CD14-positive monocyte (primary cell): ENCODE data around the gene UACA. TPM values are rescaled to one million over a fixed set of nuclear protein-coding genes. Genes with fewer than 3 reads are reported as not detected.

Experiments
- DNase-seq, 3 donors: peaks; one replicate each; pipeline ENCODE4 v3.0.0-alpha.2; 2011 to 2022
- H2AFZ ChIP-seq: 2 replicates; pipeline ENCODE4 v1.6.0; 2012; ENCODE audit warnings: mild to moderate bottlenecking, low read depth, low read length, inconsistent platforms; ENCODE audit not compliant: insufficient read depth, poor library complexity, severe bottlenecking
- H3K27ac ChIP-seq, 2 donors: 1 replicate in 1 of 2; 2 replicates in 1 of 2; pipeline ENCODE4 v1.5.1; 2012 to 2013; ENCODE audit warnings: low read length in 2 of 2, control low read depth in 1 of 2, inconsistent platforms in 1 of 2, low read depth in 1 of 2, mild to moderate bottlenecking in 1 of 2
- H3K27me3 ChIP-seq, 2 donors: one replicate each; pipeline versions ENCODE4 v1.6.0 to v1.6.1; 2011 to 2013; ENCODE audit warnings: low read length in 2 of 2; ENCODE audit not compliant: control insufficient read depth in 2 of 2, insufficient read depth in 2 of 2
- H3K36me3 ChIP-seq, 2 donors: replicated peaks in 1 of 2; 1 replicate in 1 of 2; 2 replicates in 1 of 2; pipeline versions ENCODE4 v1.5.1 to v1.6.1; 2012 to 2013; ENCODE audit warnings: low read length in 2 of 2, control low read depth in 1 of 2, inconsistent platforms in 1 of 2, mild to moderate bottlenecking in 1 of 2; ENCODE audit not compliant: insufficient read depth in 2 of 2, control insufficient read depth in 1 of 2
- H3K4me1 ChIP-seq, 2 donors: 1 replicate in 1 of 2; 2 replicates in 1 of 2; pipeline versions ENCODE4 v1.5.1 to v1.6.1; 2012 to 2013; ENCODE audit warnings: low read length in 2 of 2, control low read depth in 1 of 2, inconsistent platforms in 1 of 2, mild to moderate bottlenecking in 1 of 2, moderate library complexity in 1 of 2; ENCODE audit not compliant: insufficient read depth in 2 of 2, control insufficient read depth in 1 of 2
- H3K4me2 ChIP-seq: replicated peaks from 2 replicates; pipeline ENCODE3; 2012; ENCODE audit warnings: low read length, moderate library complexity, mild to moderate bottlenecking; ENCODE audit not compliant: poor library complexity, severe bottlenecking; ENCODE audit errors: extremely low read depth
- H3K4me3 ChIP-seq, 3 experiments: fragments of 200-600 bp in 1 of 3; sonication (generic) in 1 of 3; replicated peaks in 1 of 3; 1 replicate in 2 of 3; 2 replicates in 1 of 3; pipeline ENCODE4 v1.5.1; 2011 to 2013; ENCODE audit warnings: low read length in 3 of 3, mild to moderate bottlenecking in 3 of 3, control low read depth in 2 of 3, low read depth in 2 of 3, inconsistent platforms in 1 of 3, moderate library complexity in 1 of 3
- H3K79me2 ChIP-seq: 2 replicates; pipeline ENCODE4 v1.6.0; 2012; ENCODE audit warnings: mild to moderate bottlenecking, control low read depth, inconsistent platforms, low read length, moderate library complexity; ENCODE audit not compliant: insufficient read depth
- H3K9ac ChIP-seq: 2 replicates; pipeline ENCODE4 v1.6.0; 2017; ENCODE audit warnings: low read length, mild to moderate bottlenecking; ENCODE audit not compliant: insufficient read depth, poor library complexity, severe bottlenecking
- H3K9me3 ChIP-seq, 2 donors: replicated peaks in 1 of 2; 1 replicate in 1 of 2; 2 replicates in 1 of 2; pipeline versions ENCODE4 v1.5.1 to v1.6.1; 2012 to 2013; ENCODE audit warnings: low read length in 2 of 2, control low read depth in 1 of 2; ENCODE audit not compliant: control insufficient read depth in 1 of 2, insufficient read depth in 1 of 2
- H4K20me1 ChIP-seq: 2 replicates; pipeline ENCODE4 v1.6.0; 2012; ENCODE audit warnings: mild to moderate bottlenecking, low read length, control low read depth, moderate library complexity; ENCODE audit not compliant: insufficient read depth
- H3K27ac Mint-ChIP-seq, 7 donors: one replicate each; pipeline ENCODE4 v1.8.0; 2020; ENCODE audit warnings: mild to moderate bottlenecking in 7 of 7, mixed read lengths in 7 of 7, moderate library complexity in 6 of 7, inconsistent platforms in 2 of 7
- H3K27me3 Mint-ChIP-seq, 3 donors: one replicate each; pipeline ENCODE4 v1.8.0; 2021 to 2022; ENCODE audit warnings: low read depth in 3 of 3, mild to moderate bottlenecking in 3 of 3, mixed read lengths in 3 of 3, moderate library complexity in 3 of 3, inconsistent platforms in 1 of 3
- H3K36me3 Mint-ChIP-seq, 2 donors: one replicate each; pipeline ENCODE4 v1.8.0; 2020; ENCODE audit warnings: mixed read lengths in 2 of 2, inconsistent platforms in 1 of 2, mild to moderate bottlenecking in 1 of 2
- H3K4me1 Mint-ChIP-seq: one replicate; pipeline ENCODE4 v1.8.0; 2020; ENCODE audit warnings: mild to moderate bottlenecking, mixed read lengths
- H3K4me3 Mint-ChIP-seq, 2 donors: one replicate each; pipeline ENCODE4 v1.8.0; 2020; ENCODE audit warnings: mild to moderate bottlenecking in 2 of 2, mixed read lengths in 2 of 2, moderate library complexity in 1 of 2
- H3K9me3 Mint-ChIP-seq, 7 donors: one replicate each; pipeline ENCODE4 v1.8.0; 2020 to 2022; ENCODE audit warnings: mixed read lengths in 7 of 7, mild to moderate bottlenecking in 6 of 7, moderate library complexity in 6 of 7, inconsistent platforms in 2 of 7
- WGBS: methylation state at CpG from one replicate; pipeline ENCODE4 v1.1.5; 2013; ENCODE audit warnings: missing lambda C conversion rate; ENCODE audit not compliant: insufficient coverage; 5-methylcytosine and 5-hydroxymethylcytosine counted together
- intact Hi-C, 2 donors: fragments of 100-400 bp; cut with micrococcal nuclease; formaldehyde crosslinking; loops; one replicate each; pipeline versions ENCODE4 v1.15.0 to v1.15.1; 2023
- polyA plus RNA-seq, 3 donors: library from polyadenylated mRNA; depleted of rRNA in 1 of 3; unstranded in 2 of 3; stranded (reverse) in 1 of 3; fragments of 300-500 nt in 2 of 3; fragments of >200 nt in 1 of 3; fragmentation: Illumina TruSeq in 2 of 3; gene quantifications; 1 replicate in 2 of 3; 2 replicates in 1 of 3; pipeline ENCODE4 v1.2.3, GENCODE V29; 2012 to 2021
- TF ChIP-seq, protein P1 (sequence below): fragments of 200-600 bp; IDR thresholded peaks from one replicate; pipeline ENCODE4 v1.8.0; 2022; ENCODE audit warnings: antibody characterized with exemption, mild to moderate bottlenecking

Gene UACA
- polyA plus RNA-seq, 3 donors, result 1.7 to 3.1 (median 2.4) TPM

DNA sequence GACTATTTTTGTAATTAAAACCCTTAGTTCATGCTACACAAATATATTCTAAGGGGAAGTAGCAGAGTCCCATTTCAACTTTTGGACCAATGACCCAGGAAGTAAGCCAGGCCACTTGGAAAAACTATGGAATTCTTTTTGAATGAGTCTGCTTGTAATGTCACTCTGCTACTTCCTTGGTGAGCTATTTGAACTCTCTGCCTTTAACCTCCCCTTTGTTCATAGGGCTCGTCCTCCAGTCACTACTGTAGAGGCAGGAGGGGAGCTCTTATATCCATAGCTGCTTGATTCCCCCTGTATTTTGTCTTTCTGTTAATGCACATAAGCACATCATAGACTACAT, 119.6 kb downstream of the UACA start:
- WGBS, result no CpG with 5 or more reads among the region's 1 CpG
- H2AFZ ChIP-seq, result no peak overlapping the region
- no peaks in the 10 kb centered on the region for H3K36me3 ChIP-seq
- no peaks in the 10 kb centered on the region for H3K9me3 ChIP-seq
- no peak overlapping the region for H3K27ac ChIP-seq
- Mint-ChIP-seq H3K27ac (no peak overlapping the region), H3K36me3 (no peaks in the 10 kb centered on the region), H3K9me3 (no peaks in the 10 kb centered on the region), H3K27me3 (peaks cover 4 to 16% (median 5%) of the 10 kb centered on the region in 3 donors), H3K4me1 (no peaks in the 10 kb centered on the region), H3K4me3 (no peak overlapping the region)
- DNase-seq, result no peak
- H3K4me3 ChIP-seq, result no peak overlapping the region
- H3K27me3 ChIP-seq, result no peaks in the 10 kb centered on the region
- TF ChIP-seq, protein P1, sequence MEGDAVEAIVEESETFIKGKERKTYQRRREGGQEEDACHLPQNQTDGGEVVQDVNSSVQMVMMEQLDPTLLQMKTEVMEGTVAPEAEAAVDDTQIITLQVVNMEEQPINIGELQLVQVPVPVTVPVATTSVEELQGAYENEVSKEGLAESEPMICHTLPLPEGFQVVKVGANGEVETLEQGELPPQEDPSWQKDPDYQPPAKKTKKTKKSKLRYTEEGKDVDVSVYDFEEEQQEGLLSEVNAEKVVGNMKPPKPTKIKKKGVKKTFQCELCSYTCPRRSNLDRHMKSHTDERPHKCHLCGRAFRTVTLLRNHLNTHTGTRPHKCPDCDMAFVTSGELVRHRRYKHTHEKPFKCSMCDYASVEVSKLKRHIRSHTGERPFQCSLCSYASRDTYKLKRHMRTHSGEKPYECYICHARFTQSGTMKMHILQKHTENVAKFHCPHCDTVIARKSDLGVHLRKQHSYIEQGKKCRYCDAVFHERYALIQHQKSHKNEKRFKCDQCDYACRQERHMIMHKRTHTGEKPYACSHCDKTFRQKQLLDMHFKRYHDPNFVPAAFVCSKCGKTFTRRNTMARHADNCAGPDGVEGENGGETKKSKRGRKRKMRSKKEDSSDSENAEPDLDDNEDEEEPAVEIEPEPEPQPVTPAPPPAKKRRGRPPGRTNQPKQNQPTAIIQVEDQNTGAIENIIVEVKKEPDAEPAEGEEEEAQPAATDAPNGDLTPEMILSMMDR, result no peak
- no peak overlapping the region for H3K9ac ChIP-seq
- no peaks in the 10 kb centered on the region for H3K4me1 ChIP-seq
- intact Hi-C loops, result no loop called here
- no peaks in the 10 kb centered on the region for H3K79me2 ChIP-seq
- no peaks in the 10 kb centered on the region for H4K20me1 ChIP-seq
- H3K4me2 ChIP-seq, result no peak overlapping the region

DNA sequence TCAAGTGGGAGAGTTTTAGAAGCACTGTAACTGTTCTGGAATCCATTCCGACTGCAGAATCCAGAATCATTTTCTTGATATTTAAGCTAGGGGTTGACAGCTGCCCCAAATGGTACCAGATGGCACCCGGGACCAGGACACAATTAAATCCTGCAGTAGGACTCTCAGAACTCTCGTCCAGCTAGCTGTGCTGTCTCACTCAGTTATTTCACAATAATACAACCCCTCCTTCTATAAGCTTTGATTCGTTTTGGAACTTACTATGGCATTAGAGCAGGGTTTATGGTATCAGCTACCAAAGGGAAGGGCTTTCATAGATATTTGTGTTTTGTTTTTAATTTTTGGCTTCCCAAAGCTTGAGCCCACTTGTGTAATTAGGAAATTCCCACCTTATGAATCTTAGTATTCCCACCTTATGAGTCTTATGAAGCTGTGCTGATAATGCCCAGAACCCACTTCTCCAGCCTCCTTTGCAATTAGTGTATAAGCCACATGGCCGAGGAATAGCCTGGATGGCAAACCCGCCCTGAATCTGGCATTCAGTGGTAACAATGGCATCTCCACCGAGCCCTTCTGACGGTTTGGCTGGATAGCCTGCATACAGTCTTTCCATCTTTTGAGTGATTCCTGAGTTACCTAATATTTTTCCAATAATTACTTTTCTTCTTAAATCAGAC, 120.1 kb downstream of the UACA start:
- Mint-ChIP-seq H3K36me3 (no peaks in the 10 kb centered on the region), H3K9me3 (no peaks in the 10 kb centered on the region), H3K4me1 (no peaks in the 10 kb centered on the region), H3K27me3 (peaks cover 4 to 16% (median 6%) of the 10 kb centered on the region in 3 donors), H3K4me3 (no peak overlapping the region), H3K27ac (no peak overlapping the region)
- Histone ChIP-seq H3K9ac (no peak overlapping the region), H4K20me1 (no peaks in the 10 kb centered on the region), H3K27ac (no peak overlapping the region), H3K79me2 (no peaks in the 10 kb centered on the region), H2AFZ (no peak overlapping the region), H3K27me3 (no peaks in the 10 kb centered on the region), H3K36me3 (no peaks in the 10 kb centered on the region), H3K4me1 (no peaks in the 10 kb centered on the region), H3K4me2 (no peak overlapping the region), H3K4me3 (no peak overlapping the region), H3K9me3 (no peaks in the 10 kb centered on the region)
- no peak for DNase-seq
- TF ChIP-seq, protein P1, result no peak
- intact Hi-C loops, result no loop called here
- 100% methylated on average over 4 of the region's 8 CpGs for WGBS
